ENCODE data around the gene MGAT5.
"Not testable (repeated sequence)": the region's sequence is repeated elsewhere in the genome, so short reads cannot be mapped to it uniquely, and the experiment has no call there.

MGAT5 gene

DNA sequence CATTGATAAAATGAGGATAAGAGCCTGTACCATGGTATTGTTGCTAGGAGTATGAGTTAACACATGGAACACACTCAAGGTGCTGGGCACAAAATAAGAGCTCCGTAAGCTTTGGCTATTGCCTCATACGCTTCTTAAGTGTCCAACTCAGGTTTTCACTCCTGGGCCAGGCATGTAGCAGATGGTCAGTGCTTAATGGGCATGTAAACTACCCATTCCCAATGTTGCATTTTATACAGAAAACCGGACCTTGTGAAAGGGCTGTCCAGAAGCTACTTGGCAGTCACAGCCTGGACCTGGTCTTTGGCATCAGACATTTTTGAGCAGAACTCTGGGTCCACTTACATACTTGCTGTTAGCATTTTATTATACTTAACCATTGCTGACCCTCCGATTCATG is 26.9 kb downstream of the MGAT5 start:
- no peak for DNase-seq

DNA sequence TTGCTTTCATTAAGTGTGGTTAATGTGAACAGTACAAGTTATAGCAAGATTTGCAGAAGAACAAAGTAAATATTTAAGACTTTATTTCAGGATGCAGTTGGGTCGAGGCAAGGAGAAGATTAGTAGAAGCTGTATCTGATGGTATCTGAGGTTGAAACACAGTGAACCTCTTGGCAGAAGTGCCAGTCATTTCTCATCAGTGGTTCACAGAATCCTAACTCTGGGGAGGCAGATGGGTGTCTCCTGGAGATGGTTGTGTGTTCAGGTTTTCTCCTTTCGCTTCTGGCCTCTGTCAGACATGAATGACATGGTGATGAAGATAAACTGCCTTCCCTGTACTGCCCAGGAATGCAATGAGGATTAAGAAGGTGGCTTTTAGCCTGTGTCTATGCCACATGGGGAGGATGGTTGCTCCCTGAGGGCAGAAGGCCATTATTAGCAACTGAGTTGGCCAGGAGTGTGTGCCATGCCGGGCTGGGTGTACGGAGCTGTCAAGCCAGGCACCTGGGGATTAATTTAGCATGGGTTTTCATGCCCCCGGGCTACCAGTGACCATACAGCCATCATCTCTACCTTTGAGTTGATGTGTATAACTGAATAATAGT is 28.0 kb downstream of the MGAT5 start:
- no peak for DNase-seq

DNA sequence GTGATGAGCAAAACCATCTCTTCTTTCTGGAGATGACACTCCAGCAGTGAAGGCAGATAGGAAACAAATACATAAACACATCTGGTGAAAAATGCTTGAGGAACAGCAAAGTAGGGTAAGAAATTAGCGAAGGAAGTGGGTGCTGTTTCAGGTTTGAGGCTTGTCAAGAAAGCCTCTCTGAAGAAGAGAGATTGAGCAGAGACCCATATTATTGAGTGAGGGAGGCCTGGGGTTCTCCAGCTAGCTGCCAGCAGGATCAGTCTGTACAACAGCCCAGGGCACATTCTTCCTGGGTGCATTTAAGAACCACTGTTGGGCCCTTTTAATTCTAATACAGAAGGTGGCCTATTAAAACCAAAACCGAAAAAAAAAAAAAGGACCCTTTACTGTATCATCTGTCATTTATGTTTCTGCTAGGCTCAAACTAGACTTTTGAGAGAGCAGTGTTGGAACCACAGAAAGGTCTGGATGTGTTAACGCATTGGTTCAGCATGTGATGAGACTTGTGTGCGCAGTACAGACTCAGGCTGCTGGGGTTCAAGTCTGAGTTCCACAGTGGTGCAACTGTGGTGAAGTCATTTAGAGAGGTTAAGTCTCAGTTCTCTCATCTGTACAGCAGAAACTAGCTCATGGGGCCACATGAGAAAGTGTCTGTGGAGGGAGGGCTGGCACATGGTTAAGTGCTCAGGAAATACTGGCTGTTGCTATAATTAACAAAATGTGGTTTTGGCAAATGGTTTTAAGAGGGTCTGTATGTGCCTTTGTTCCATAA is 28.9 kb downstream of the MGAT5 start:
- no peak for DNase-seq

DNA sequence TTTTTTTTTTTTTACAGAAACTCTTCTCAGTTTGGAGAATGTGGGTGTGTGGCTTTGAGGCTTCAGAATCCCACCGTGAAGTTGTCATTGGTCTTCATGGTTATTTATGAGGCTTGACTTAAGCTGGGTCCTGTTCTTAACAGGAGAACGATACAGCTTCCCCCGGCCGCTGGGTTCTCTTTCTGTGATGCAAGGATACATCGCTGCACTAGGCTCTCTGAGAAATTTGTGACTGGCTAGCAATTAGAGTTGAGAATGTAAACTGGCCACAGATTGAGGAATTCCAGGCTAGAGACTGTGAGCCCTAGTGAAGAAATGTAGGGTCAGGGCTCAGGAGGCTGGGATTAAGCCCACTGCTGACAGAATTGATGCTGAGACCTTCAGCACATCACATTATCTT is 29.8 kb downstream of the MGAT5 start:
- no peak for DNase-seq

DNA sequence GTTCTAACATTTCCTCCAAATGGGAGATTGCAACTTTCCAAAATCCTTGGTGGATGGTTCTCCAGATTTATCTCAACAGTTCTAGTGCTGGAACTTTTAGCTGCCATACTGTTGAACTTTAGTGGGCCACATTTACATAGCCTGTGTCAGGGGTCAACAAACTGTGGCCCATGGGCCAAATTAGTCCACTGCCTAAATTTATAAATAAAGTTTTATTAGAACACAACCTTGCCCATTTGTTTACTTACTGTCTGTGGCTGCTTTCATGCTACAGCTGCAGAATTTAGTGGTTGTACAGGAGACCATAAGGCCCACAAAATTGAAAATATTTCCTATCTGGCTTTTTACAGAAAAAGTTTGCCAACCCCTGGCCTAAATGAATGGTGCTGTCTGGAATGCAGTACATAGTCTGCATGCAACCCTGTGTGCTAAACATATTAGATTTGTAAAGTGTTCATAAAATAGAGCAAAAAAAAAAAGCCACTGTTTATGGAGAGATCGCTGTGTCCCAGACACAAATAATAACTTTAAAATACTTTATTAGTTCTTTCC is 30.3 kb downstream of the MGAT5 start:
- no peak for DNase-seq

DNA sequence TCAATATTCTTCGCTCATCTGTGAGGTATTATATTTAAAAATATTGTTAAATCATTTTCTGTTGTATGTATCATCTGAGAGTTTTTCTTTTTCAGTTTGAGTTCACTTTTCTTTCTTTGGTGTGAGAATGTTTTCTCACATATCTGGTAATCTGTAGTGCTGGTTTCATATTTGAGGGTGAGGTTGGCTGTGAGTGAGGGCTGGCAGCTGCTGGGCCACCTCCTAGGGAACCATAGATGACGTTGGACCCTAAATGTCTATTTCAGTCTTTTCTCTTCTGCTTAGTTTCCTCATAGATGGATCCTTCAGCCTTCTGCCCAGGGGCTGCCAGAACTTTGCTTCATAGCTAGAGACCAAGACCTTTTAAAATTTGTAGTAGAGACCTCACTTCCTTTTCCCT is 33.5 kb downstream of the MGAT5 start:
- no peak for DNase-seq

DNA sequence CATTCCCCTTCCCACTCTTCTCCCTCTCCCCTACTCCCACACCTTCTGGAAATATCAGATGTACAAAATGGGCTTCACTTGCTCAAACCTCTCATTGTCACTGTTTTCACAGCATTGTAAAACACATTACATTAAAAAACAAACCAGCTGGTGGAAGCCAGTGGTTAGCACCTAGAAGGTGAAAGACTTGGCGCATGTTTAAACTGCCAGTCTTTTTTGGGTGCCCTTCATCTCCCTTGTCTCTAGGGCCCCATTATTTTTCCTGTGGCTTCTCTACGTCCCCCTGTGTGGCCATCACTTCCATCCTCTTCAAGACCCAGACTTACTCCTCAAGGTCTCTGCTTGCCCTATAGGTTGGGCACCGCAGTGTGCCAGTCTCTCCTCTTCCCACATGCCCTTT is 34.9 kb downstream of the MGAT5 start:
- DNase-seq: no peak

DNA sequence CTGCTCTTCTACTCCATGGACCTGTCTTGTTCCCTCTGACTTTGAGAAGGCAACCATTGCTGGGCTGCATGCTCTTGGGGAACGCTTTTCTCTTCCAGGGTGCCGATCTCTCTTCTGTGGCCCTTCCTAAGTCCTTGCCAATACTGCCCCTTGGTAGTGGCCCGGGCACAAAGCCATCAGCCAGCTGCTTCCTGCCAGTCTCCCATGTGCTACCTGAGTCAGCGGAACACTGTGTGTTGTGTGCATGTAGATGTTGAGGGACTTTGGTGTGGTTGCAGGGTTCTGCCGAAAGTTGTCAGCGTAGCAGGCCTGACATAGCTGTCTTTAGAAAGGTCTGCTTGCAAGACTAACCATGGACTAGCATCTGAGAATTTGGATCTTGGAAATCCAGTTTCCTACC is 35.4 kb downstream of the MGAT5 start:
- no peak for DNase-seq

DNA sequence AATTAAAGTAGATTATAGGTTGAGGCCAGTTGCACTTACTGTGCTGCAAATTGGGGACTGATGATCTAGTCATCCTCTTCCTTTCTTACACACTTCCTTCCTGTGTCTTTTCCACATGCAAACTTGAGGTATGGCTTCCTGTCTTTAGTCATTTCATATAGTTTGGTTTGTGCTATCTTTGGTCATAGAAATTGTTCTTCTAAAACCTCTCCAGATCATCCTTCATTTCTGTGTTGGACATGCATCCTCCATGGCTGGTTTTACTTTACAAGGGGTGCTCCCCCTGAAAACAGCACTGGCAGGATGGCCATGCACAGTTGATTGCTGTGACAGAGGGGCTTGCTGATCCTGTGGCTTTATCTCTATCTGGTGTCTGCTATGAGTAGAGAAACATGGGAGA is 36.5 kb downstream of the MGAT5 start:
- no peak for DNase-seq

DNA sequence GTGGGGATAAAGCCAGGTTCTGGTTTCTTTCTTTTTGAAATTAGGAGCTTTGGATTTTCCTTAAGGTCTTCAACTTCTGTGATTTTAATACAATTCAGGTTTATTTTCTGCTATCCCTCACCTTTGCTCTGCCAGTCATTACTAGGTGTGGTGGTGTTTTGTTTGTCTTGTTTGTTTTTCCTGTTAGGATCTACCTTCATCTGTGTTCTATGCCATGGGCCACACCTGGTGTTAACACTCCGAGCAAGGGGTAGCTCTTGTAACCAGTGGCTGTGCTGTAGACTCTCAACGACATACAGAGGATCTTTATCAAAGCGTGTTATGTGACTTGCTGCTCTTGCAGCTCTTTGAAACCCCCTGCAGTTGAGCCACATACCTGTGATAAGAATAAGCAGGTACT is 38.6 kb downstream of the MGAT5 start:
- DNase-seq: no peak

DNA sequence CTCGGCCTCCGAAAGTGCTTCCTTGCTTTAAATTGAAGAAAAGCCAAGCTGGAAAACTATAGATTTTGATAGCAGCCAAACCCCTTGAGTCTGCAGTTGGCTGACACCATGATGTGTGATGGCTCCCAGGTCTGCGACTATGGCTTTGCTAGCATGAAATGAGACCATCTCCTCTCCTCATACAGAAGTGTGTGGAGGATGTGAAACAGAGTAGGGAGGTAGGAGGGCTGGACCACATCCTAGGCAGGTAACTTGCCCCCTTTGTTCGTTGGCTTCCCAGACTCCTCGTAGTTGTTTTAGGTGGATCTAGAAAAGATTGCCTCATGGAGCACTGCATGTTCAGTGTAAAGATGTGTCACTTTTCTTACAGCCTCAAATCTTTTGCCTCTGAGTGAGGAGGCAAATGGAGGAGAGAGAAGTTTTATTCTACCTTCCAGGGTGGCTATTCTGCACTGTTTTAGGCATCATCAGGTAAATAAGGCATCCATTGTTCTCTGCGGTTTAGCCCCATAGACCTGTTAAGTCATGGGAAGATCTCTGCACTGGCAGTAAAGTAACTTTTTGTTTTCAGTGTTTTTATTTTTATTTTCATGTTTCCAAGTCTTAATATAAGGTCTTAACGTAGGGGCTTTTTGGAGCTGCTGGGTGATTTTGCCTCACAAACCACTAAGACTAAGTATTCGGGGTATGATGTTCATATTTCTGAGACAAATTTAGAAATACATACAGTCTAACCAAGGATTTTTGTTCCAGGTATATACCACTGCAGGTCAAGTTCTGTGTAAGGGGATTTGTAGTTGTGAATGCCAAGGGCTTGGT is 40.1 kb downstream of the MGAT5 start:
- DNase-seq: no peak

DNA sequence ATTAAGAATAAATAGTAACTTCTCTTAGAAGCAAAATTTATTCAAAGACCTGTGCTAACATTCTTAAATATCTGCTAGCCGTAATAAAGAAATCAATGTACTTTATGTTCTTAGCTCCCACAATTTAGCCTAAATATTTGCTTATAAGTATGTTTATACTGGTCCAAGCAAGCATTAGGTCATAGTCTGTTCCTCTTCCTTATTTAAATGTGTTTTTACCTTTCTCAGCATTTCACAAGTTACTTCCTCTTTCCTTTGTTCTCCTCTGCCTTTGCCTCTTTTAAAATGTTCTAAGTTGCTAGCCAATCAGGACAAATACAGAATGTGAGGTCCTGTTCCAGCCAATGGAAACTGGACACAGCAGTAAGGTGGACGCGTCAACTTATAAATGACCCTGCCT is 40.7 kb downstream of the MGAT5 start:
- not testable (repeated sequence) for DNase-seq

DNA sequence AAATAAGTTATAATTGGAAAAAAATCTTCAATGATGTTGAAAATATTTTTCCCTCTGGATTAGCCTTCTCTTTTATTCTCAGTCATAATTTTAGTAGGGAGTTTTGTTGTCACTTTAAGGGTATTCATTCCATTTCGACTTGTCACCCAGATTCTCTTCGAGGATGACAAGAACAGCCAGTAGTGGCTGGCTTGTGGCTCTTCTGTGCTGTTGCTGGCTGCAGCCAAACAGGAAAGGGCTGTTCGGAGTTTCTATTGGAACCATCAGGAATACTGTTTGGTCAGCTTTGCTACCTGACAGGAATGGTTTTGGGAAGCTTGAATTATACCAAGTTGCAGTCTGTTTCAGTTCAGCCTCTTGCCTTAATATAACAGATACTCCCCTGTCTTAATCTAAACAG is 41.6 kb downstream of the MGAT5 start:
- DNase-seq: no peak

DNA sequence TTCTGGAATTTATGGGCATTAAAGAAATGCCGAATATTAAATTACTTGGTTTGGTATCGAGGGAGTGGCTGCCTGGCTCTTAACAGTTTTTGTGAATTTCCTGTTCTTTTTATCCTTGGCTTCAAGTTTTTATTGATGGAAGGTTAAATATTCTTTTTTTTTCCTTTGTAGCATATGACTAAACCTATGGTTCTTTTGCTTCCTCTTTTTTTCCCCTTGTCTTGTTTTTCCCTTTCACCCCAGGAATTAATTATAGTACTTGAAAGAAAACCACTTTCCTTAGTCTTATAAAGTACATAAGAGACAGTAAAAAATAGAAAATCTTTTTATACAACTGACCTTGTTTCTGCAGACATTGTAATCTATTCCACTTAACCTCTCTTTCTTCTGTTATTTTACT is 42.4 kb downstream of the MGAT5 start:
- no peak for DNase-seq

DNA sequence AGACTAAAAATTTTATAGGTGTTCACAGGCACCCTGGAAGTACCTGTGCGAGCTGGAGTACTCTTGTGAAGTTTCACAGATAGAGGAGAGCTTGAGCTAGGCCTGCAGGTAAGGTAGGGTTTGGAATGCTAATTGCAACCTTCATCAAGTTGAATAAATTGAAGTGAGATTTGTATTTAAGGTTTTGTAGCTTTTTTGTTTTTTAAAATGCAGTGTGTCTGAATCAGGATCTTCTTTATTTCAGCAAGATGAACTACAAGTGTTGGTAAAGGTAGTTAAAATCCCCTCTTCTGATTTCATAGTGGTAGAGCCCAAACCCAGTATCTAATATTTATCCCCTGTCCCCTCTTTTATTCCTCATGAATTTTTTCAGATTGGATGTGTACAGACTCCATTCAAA is 45.5 kb downstream of the MGAT5 start:
- DNase-seq: no peak

DNA sequence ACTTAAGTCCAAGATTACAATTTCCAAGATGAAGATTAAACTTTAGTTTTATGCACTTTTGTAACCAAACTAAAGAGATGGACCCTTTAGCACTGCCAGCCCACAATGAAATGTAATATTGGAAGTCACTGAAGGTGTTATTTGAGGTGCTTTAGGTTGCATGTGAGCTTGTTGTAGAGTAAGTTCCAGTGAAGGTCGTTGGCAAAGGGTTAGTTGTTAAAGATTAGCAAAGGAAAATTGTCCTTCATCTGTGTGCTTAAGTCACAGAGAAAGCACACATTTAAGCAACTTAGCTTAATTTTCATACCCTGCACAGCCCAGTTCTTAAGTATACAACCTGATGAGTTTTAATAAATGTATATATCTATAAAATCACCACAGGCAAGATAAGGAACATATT is 46.7 kb downstream of the MGAT5 start:
- no peak for DNase-seq

DNA sequence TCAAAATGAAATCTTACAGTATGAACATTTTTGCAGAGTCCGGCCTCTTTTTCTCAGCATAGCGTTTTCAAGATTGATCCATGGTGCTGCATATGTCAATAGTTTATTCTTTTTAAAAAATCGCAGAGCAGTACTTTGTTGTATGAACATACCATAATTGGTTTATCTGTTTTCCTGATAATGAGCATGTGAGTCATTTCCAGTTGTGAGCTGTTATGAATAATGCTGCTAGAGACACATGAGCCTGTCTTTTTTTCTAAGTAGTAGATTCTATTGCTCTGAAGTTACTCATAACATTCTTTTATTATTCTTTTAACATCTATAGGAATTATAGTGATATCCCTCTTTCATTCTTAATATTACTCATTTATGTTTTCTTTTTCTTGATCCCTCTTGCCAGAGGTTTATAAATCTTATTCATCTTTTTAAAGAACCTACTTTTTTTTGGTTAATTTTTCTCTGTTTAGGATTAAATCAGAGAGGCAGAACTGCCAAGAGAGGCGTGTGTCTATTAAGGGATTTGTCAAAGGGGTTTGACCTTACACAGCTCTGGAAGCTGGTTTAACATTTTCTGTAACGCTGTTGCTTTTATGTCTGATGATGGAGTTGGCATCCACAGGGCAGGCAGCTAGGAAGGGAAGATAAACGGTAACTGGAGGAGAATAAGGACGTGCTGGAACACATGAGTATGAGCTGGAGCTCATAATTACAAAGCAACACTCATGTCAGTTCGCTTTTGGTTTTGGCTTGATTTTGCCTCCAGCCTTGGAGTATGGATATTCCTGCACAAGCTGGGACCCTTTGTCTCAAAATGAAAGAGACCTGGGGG is 47.4 kb downstream of the MGAT5 start:
- no peak for DNase-seq

DNA sequence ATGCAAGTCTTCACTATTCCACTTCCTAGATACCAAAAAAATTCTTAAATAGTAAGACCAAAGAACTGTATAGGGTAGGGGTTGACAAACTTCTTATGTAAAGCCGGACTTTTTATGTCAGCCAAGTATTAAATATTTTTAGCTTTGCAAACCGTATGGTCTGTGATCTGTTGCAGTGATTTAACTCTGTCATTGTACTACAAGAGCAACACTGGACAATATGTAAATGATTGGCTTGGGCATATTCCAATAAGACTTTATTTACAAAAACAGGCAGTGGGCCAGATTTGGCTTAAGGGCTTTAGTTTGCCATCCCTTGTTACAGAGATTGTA is 48.0 kb downstream of the MGAT5 start:
- no peak for DNase-seq

DNA sequence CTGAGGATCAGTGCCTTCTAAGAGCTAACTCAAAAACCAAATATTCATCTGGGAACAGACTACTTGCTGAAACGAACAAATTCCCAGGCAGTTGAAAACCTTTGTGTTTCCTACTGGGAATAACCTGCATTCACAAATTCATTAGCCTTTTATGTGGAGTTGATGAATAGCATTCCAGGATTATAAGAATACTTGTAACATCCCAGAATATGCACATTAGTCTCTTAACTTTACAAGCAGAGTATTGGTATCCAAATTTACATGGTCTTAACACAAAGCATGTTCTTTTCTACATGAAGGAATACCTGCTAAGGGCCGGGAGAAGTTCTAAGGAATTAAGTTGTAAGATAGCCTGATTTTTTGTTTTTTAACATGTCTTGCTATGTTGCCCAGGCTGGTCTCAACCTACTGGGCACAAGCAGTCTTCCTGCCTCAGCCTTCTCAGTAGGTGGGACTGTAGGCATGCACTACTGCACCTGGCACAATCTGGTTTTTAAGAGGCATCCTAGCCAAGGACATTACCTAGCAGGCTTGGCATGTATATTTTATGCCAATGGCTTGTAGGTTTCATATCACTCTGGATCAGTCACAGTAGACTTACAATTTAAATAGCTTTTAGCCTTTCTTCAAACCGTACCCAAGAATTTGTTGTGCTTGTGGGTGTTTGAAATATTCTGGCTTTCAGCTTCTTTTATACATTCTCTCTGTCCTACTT is 50.7 kb downstream of the MGAT5 start:
- DNase-seq: no peak

DNA sequence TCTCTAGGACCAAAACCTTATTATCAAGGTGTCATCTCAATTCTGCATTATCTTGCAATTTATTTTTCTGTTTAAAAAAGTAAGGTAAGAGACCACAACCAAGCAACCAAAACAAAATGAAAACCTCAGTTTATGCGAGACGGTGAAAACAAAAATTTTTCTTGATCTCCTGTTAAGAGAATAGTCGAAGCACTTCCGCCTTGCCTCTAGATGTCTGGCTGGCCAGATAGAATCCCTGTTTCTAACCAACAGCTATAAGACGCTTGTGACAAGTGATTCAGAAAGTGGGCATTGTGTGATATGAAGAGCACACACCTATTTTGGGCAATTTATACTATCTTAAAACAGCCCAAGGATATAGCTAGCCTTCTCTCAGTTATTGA is 51.2 kb downstream of the MGAT5 start:
- DNase-seq: no peak

DNA sequence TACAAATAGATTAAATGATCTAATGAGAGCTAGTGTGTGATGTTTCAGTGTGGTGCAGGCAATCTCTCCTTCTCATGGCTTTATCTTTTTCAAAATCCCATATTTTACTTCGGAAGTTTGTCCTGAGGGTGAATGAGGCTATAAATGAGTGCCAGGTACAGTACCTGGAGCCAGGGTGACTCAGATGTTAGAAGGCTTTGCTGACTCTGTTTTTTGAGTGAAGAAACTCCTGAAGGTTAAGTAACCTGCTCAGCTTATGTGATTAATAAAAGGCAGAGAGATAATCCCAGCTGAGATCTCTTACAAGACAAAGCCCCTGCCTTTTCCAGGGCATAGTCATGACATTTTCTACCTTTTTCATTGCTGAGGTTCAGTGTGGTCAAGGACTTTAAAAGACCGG is 52.6 kb downstream of the MGAT5 start:
- DNase-seq: no peak

DNA sequence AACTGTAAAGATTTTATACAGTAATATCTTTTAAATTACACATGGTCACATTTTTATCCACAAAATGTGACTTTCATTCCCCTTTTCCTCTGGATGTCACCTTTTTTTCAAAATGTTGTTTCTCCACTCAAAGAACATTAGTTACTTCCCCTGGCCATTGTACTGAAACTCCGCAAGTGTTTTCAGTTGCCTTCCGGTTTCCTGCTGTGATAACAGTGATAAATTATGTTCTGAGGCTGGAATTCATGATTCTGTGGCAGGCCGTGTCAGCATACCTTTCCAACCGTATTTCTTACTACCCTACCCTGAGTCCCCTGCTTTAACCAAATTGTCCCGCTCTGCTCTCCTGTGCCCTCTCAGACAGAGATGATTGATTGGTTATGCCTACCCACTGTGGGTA is 53.5 kb downstream of the MGAT5 start:
- no peak for DNase-seq

All from midbrain (tissue), 1 donor.